Measurements from ENCODE around the gene SETD2.
A peak's percentile ranks its signal among the peaks of the same experiment; 100 is the strongest.

SETD2 gene

DNA sequence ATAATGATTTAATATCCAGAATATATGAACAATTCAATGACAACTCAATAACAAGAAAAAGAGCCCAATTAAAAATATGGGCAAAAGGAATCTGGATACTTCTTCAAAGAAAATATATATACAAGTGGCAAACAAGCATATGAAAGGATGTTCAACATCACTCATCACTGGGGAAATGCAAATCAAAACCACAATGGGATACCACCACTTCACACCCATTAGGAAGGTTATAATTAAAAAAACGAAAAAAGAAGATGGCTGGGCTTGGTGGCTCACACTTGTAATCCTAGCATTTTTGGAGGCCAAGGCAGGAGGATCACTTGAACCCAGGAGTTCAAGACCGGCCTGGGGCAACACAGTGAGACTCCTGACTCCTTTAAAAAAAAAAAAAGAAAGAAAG lies 191.5 kb downstream of the SETD2 start:
- WGBS (ENCODE audit: extremely low coverage, insufficient coverage, insufficient read length): no CpG with 5 or more reads among the region's 2 CpGs

DNA sequence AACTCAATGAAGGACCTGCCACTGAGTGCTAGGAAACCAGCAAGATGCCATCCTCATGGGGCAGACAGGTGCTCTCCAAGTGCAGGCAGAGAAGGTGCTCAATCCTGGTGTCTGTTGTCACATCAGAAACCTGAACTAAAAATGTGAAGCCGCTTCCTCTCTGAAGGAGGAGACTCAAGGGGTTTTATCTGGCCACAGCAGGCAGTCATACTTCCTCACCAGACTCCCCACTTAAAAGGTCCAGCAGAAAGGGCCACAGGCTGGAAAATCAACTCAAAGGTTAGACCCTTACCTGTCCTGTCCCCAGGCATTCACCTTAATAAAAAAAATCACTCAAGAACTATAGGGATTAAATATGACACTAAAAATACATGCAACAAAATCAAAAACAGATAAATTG lies 192.2 kb downstream of the SETD2 start:
- Histone ChIP-seq H3K23ac (ENCODE audit: low read length) (no peak overlapping the region), H3K14ac (ENCODE audit: low read length) (no peak overlapping the region), H3K4me3 (ENCODE audit: low read depth, low read length) (no peak overlapping the region), H2BK12ac (ENCODE audit: low read length) (no peak overlapping the region), H3K9ac (ENCODE audit: low read length) (no peak overlapping the region), H4K12ac (ENCODE audit: low read depth, low read length) (no peak overlapping the region), H3K79me2 (ENCODE audit: control insufficient read depth, insufficient read depth, low read length, poor library complexity) (peaks cover 26% of the 10 kb centered on the region), H2AK5ac (ENCODE audit: low read length) (no peak overlapping the region), H3K18ac (ENCODE audit: low read length) (no peak overlapping the region), H2BK5ac (ENCODE audit: low read depth, low read length, poor library complexity) (no peak overlapping the region), H3K27ac (ENCODE audit: low read depth, low read length) (no peak overlapping the region), H3K79me1 (ENCODE audit: low read length) (peaks cover 12% of the 10 kb centered on the region), H3K36me3 (ENCODE audit: control insufficient read depth in 1 of 2, insufficient read depth in 2 of 2, low read length in 2 of 2) (peaks cover 0 to 4% of the 10 kb centered on the region in 2 experiments), H3K27me3 (ENCODE audit: insufficient read depth, low read length) (no peaks in the 10 kb centered on the region), H4K8ac (ENCODE audit: low read depth, low read length) (no peak overlapping the region), H3K4me2 (ENCODE audit: low read length) (no peak overlapping the region), H3K9me3 (ENCODE audit: insufficient read depth, low read depth, low read length) (no peaks in the 10 kb centered on the region), H4K91ac (ENCODE audit: low read depth, low read length) (no peak overlapping the region), H3K4ac (ENCODE audit: low read depth, low read length) (peak overlapping the region; percentile 38), H2BK120ac (ENCODE audit: insufficient read depth, low read length, poor library complexity) (no peak overlapping the region), H2AFZ (ENCODE audit: insufficient read depth, low read length, poor library complexity) (no peak overlapping the region), H3K4me1 (ENCODE audit: control insufficient read depth in 1 of 2, insufficient read depth in 2 of 2, low read length in 2 of 2) (peaks cover 35 to 39% of the 10 kb centered on the region in 2 experiments)
- DNase-seq: no peak
- WGBS (ENCODE audit: extremely low coverage, insufficient coverage, insufficient read length): no CpG with 5 or more reads among the region's 1 CpG

More for the DNA sequence above, 191.5 kb downstream of the SETD2 start:
- Histone ChIP-seq H4K8ac (ENCODE audit: low read depth, low read length) (no peak overlapping the region), H3K18ac (ENCODE audit: low read length) (no peak overlapping the region), H3K27ac (ENCODE audit: low read depth, low read length) (no peak overlapping the region), H3K4ac (ENCODE audit: low read depth, low read length) (peak overlapping the region; percentile 51), H3K79me1 (ENCODE audit: low read length) (peaks cover 9% of the 10 kb centered on the region), H3K79me2 (ENCODE audit: control insufficient read depth, insufficient read depth, low read length, poor library complexity) (peaks cover 23% of the 10 kb centered on the region), H2AK5ac (ENCODE audit: low read length) (no peak overlapping the region), H3K4me3 (ENCODE audit: low read depth, low read length) (no peak overlapping the region), H4K91ac (ENCODE audit: low read depth, low read length) (no peak overlapping the region), H3K9me3 (ENCODE audit: insufficient read depth, low read depth, low read length) (no peaks in the 10 kb centered on the region), H3K36me3 (ENCODE audit: control insufficient read depth in 1 of 2, insufficient read depth in 2 of 2, low read length in 2 of 2) (peaks cover 0 to 4% of the 10 kb centered on the region in 2 experiments), H3K27me3 (ENCODE audit: insufficient read depth, low read length) (no peaks in the 10 kb centered on the region), H2BK120ac (ENCODE audit: insufficient read depth, low read length, poor library complexity) (no peak overlapping the region), H2AFZ (ENCODE audit: insufficient read depth, low read length, poor library complexity) (no peak overlapping the region), H2BK12ac (ENCODE audit: low read length) (no peak overlapping the region), H3K4me2 (ENCODE audit: low read length) (no peak overlapping the region), H2BK5ac (ENCODE audit: low read depth, low read length, poor library complexity) (no peak overlapping the region), H3K23ac (ENCODE audit: low read length) (no peak overlapping the region), H3K4me1 (ENCODE audit: control insufficient read depth in 1 of 2, insufficient read depth in 2 of 2, low read length in 2 of 2) (peaks cover 30 to 32% of the 10 kb centered on the region in 2 experiments), H3K14ac (ENCODE audit: low read length) (no peak overlapping the region), H3K9ac (ENCODE audit: low read length) (no peak overlapping the region), H4K12ac (ENCODE audit: low read depth, low read length) (no peak overlapping the region)
- no peak for DNase-seq

DNA sequence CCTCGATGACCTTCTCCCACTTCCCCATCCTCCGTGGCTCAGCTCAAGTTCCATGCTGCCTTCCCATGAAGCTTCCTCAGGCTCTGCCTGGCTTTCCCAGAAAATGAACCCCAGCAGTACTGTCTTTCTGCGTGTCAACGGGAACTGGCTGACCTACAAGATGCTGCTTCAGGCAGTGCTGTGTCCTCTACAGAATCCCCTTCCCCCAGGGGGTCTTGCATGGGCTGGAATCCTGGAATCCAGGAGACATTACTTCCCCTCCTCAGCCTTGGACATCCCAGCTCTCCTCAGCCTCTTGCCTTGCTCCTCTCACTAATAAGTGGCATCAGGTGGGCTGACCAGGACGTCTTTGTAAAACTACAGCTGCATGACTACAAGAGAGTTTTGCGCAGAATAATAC lies 192.8 kb downstream of the SETD2 start:
- H3K4me1 ChIP-seq (ENCODE audit: control insufficient read depth in 1 of 2, insufficient read depth in 2 of 2, low read length in 2 of 2): peaks cover 40 to 45% of the 10 kb centered on the region in 2 experiments
- no peak overlapping the region for H2AFZ ChIP-seq (ENCODE audit: insufficient read depth, low read length, poor library complexity)
- peak overlapping the region; percentile 1 for H3K4ac ChIP-seq (ENCODE audit: low read depth, low read length)
- H3K23ac ChIP-seq (ENCODE audit: low read length): no peak overlapping the region
- no peak for DNase-seq
- H2BK12ac ChIP-seq (ENCODE audit: low read length): no peak overlapping the region
- WGBS (ENCODE audit: extremely low coverage, insufficient coverage, insufficient read length): no CpG with 5 or more reads among the region's 6 CpGs
- H3K18ac ChIP-seq (ENCODE audit: low read length): no peak overlapping the region
- H3K4me3 ChIP-seq (ENCODE audit: low read depth, low read length): no peak overlapping the region
- H3K4me2 ChIP-seq (ENCODE audit: low read length): peak overlapping the region; percentile 21
- no peak overlapping the region for H2AK5ac ChIP-seq (ENCODE audit: low read length)
- H2BK5ac ChIP-seq (ENCODE audit: low read depth, low read length, poor library complexity): no peak overlapping the region
- no peaks in the 10 kb centered on the region for H3K27me3 ChIP-seq (ENCODE audit: insufficient read depth, low read length)
- H4K12ac ChIP-seq (ENCODE audit: low read depth, low read length): no peak overlapping the region
- H3K79me1 ChIP-seq (ENCODE audit: low read length): peaks cover 11% of the 10 kb centered on the region
- H4K8ac ChIP-seq (ENCODE audit: low read depth, low read length): no peak overlapping the region
- peaks cover 0 to 4% of the 10 kb centered on the region in 2 experiments for H3K36me3 ChIP-seq (ENCODE audit: control insufficient read depth in 1 of 2, insufficient read depth in 2 of 2, low read length in 2 of 2)
- H4K91ac ChIP-seq (ENCODE audit: low read depth, low read length): no peak overlapping the region
- peaks cover 26% of the 10 kb centered on the region for H3K79me2 ChIP-seq (ENCODE audit: control insufficient read depth, insufficient read depth, low read length, poor library complexity)
- no peaks in the 10 kb centered on the region for H3K9me3 ChIP-seq (ENCODE audit: insufficient read depth, low read depth, low read length)
- no peak overlapping the region for H3K9ac ChIP-seq (ENCODE audit: low read length)
- H3K27ac ChIP-seq (ENCODE audit: low read depth, low read length): peak overlapping the region; percentile 5
- no peak overlapping the region for H2BK120ac ChIP-seq (ENCODE audit: insufficient read depth, low read length, poor library complexity)
- H3K14ac ChIP-seq (ENCODE audit: low read length): no peak overlapping the region

DNA sequence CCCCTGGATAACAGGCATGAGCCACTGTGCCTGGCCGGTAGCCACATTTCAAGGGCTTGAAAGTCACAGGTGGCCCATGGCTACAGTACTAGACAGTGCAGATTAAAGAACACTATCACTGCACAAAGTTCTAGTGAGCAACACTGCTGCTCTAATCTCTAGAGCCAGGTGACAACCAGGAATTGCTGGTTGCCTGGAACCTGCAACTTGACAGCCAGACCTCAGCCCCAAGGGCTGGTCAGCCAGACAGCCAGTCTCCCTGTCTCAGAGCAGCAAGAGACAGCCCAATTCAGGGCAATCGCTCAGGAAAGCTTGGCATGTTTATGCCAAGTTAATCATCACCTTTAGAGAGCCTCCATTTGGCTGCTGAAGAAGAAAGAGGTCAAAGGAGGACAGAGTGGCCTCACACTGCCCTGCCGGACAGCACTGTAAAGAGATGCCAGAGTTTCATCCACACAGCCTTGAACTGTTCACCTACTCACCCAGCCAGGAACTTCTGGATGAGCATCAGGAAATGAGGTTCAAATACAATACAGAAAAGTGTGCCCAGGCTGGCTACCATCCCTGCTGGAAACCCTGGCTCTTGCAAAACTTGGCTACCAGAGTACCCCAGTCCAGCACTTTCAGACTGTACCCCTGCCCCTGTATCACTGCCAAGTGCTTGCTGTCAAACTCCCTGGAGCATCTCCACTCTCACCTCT lies 193.4 kb downstream of the SETD2 start:
- Histone ChIP-seq H2AFZ (ENCODE audit: insufficient read depth, low read length, poor library complexity) (no peak overlapping the region), H4K91ac (ENCODE audit: low read depth, low read length) (no peak overlapping the region), H2AK5ac (ENCODE audit: low read length) (no peak overlapping the region), H3K9ac (ENCODE audit: low read length) (no peak overlapping the region), H3K23ac (ENCODE audit: low read length) (no peak overlapping the region), H3K27ac (ENCODE audit: low read depth, low read length) (peak overlapping the region; percentile 5), H4K12ac (ENCODE audit: low read depth, low read length) (no peak overlapping the region), H2BK12ac (ENCODE audit: low read length) (no peak overlapping the region), H4K8ac (ENCODE audit: low read depth, low read length) (no peak overlapping the region), H2BK5ac (ENCODE audit: low read depth, low read length, poor library complexity) (no peak overlapping the region), H3K79me1 (ENCODE audit: low read length) (peaks cover 8% of the 10 kb centered on the region), H3K4ac (ENCODE audit: low read depth, low read length) (peak overlapping the region; percentile 1), H3K4me2 (ENCODE audit: low read length) (peak overlapping the region; percentile 21), H3K4me3 (ENCODE audit: low read depth, low read length) (no peak overlapping the region), H3K14ac (ENCODE audit: low read length) (no peak overlapping the region), H3K9me3 (ENCODE audit: insufficient read depth, low read depth, low read length) (no peaks in the 10 kb centered on the region), H2BK120ac (ENCODE audit: insufficient read depth, low read length, poor library complexity) (no peak overlapping the region), H3K36me3 (ENCODE audit: control insufficient read depth in 1 of 2, insufficient read depth in 2 of 2, low read length in 2 of 2) (peaks cover 0 to 5% of the 10 kb centered on the region in 2 experiments), H3K4me1 (ENCODE audit: control insufficient read depth in 1 of 2, insufficient read depth in 2 of 2, low read length in 2 of 2) (peaks cover 44 to 49% of the 10 kb centered on the region in 2 experiments), H3K27me3 (ENCODE audit: insufficient read depth, low read length) (no peaks in the 10 kb centered on the region), H3K18ac (ENCODE audit: low read length) (no peak overlapping the region), H3K79me2 (ENCODE audit: control insufficient read depth, insufficient read depth, low read length, poor library complexity) (peaks cover 23% of the 10 kb centered on the region)
- no CpG with 5 or more reads among the region's 3 CpGs for WGBS (ENCODE audit: extremely low coverage, insufficient coverage, insufficient read length)
- DNase-seq: no peak

Data from trophoblast cell (in vitro differentiated cells and primary cell).